Stimulated activated CD4-positive, alpha-beta T cell treated with anti-CD3 and anti-CD28 coated beads, TNF-alpha, amount 100 ng/mL, for 4 hours (primary cell): Measurements from ENCODE around the gene MFAP1.
A peak's percentile ranks its signal among the peaks of the same experiment; 100 is the strongest.
"Not testable (repeated sequence)": the region's sequence is repeated elsewhere in the genome, so short reads cannot be mapped to it uniquely, and the experiment has no call there.

Source experiments
- DNase-seq, 3 experiments: peaks; one replicate each; pipeline ENCODE4 v3.0.0-alpha.2; 2020; ENCODE audit warnings: low read depth in 3 of 3

The MFAP1 gene, protein sequence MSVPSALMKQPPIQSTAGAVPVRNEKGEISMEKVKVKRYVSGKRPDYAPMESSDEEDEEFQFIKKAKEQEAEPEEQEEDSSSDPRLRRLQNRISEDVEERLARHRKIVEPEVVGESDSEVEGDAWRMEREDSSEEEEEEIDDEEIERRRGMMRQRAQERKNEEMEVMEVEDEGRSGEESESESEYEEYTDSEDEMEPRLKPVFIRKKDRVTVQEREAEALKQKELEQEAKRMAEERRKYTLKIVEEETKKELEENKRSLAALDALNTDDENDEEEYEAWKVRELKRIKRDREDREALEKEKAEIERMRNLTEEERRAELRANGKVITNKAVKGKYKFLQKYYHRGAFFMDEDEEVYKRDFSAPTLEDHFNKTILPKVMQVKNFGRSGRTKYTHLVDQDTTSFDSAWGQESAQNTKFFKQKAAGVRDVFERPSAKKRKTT

DNA sequence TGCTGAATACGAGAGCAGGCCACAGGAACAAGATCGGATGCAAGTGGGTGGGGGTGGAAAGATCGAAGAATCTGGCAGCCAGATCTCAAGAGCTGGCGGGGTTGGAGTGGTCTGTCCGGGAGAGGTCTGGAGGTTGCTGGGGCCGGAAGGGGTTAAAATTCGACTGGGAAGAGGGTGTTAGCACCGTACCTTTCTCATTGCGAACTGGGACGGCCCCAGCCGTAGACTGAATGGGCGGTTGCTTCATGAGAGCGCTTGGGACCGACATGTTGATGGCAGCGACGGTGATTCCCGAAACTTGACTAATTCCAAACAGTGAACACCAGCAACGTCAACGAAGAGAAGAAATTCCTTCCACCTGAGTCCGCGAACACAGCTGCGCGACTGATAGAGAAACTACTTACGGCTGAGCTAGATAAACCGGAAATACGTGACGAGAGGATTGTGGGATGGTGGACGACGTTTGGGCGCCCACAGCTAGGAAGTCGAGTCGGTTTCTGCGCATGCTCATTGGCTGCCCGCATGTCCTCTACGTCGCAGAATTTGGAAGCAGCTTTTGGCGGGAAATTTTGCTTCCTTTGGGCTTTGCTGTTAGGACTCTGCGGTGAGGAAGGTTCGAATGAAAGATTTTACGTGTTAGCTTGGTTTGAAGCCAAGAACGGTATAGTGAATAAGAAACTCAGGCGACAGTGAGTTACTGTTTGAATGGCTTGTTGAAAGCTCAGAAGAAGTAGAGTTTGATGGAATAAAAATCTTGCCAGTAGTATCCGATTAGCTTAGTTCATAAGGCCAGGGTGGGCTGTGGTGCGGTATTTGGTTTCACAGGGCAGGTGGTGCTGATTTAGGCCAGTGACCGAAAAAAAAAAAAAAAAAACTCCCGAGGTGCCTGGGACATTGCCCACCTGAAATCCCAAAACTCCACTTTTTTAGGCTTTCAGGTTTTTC, at the start of gene MFAP1:
TSS of gene MFAP1 (minus strand) at position 389 of the 945 bp plus-strand sequence. CDS start at position 268, 121 bp downstream.
- DNase-seq = peak; percentile 73 to 86 (median 82)

DNA sequence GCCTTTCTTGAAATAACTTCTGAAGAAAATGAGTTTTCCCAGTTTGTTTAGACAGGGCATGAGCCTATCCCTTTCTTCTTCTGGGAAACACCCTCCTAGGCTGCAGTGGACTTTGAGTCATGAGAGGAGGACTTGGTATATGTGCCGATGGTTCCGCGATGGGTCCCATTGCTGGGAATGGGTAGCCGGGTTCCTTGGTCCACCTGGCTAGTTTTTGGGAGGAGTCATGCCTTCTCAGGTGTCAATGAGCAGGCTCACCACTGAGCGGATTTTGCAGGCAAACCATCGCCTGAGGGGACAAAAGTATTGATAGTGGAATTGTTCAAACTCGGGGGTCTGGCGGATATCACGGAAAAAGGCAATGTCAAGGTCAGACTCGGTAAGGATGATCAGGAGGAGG, 49.2 kb upstream of the MFAP1 start:
- DNase-seq = no peak

DNA sequence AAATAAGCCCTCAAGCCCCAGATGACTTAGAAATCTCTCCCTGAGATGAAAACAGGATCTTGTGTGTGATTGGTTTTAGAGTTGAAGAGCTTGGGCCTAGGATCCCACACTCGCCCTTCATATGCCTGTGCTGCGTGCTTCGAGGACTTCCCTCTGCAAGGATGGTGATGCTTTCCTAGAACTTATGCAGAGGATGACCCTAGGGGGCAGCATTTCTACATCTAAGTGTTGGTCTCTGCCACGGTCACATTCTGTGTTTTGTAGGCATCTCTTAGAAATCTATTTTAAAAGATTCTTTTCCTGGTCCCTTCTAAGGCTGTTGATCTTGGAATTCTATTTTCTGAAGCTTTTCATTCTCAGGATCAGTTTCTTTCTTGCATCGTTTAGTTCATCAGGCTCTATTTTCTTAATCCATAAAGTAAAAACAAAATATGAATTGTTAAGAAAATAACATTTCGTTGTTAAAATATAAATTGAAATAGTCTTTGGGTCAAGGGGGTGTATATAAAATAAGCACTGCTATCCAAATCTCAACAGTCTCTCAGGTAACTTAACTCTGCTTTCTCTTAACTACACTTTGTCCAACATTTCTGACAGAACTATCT, 48.0 kb upstream of the MFAP1 start:
- no peak for DNase-seq

DNA sequence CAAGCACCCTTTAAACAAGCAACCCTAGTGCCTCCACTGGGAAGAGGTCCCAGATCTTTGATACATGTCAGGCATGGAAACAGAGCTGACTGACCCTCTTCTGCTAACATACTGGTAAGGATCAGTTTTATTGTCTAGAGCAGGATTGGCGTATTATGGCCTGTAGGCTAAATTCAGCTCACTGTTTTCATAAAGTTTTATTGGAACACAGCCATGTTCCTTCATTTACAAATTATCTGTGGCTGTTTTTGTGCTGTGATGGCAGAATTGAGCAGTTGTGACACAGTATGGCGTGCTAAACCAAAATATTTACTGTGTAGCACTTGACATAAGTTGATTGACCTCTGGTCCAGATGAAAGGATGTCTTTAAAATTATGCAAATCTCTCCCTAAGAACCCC, 47.3 kb upstream of the MFAP1 start:
- DNase-seq = no peak

DNA sequence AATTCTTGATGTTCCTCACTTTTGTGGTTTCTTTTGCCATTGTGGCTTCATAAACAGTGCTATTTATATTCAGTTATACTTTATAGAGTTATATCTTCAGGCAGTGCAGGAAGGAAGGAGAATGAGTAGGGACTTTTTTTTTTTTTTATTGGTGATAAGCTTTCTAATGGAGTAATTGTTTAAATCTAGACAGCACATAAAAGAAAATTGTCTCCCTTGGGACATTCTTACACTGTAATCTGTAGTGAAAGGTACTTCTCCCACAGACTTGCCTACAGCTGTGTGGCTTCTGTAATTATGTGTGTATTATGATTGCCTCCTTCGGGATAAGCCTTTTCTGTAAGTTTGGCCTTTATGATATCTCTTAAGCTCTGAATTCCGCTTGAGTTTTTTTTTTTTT, 43.9 kb upstream of the MFAP1 start:
- no peak for DNase-seq

DNA sequence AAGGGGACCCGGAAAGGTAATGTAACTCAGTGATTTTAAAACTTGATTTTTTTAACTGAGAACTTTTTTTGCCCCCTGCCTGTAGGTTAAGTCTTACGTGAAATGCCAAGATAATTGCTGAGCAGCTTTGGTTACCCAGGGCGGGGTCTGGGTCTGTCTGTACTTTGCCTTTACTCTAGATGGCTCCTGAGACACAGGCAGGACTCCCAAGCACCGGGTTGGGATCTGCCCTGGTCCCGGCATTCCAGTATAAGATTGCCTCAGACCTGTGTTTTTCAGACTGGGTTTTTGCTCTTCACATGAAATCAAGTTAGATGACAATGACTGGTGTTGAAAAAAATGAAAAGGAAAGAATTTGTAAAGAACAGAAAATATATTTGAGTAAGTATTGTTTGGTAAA, 42.6 kb upstream of the MFAP1 start:
- no peak for DNase-seq

DNA sequence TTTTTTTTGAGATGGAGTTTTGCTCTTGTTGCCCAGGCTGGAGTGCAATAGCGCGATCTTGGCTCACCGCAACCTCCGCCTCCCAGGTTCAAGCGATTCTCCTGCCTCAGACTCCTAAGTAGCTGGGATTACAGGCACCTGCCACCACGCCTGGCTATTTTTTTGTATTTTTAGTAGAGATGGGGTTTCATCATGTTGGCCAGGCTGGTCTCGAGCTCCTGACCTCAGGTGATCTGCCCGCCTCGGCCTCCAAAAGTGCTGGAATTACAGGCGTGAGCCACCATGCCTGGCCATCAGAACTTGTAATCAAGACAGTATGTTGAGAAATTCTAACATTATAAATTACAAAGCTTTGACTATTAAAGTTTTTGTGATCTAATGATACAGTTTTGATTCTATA, 42.1 kb upstream of the MFAP1 start:
- DNase-seq = not testable (repeated sequence)

DNA sequence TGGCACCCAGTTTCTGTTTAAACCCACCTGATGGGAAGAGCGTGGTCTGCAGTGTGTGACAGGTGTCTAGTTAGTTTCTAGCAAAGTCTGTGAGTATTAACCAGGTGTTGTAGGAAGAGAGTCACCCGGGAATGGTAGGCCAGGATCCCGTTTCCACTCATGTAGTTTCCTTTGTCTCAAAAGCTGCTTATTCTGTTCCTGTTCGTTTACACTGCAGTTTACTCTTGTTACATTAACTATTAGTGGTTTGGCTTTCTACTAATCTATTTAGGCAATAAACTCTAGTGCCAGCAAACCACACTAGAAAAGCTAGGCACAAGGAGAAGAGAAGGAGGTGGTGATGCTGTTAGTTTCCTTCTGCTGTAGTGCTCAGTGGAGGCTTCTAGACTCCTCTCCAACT, 35.1 kb upstream of the MFAP1 start:
- DNase-seq = no peak

DNA sequence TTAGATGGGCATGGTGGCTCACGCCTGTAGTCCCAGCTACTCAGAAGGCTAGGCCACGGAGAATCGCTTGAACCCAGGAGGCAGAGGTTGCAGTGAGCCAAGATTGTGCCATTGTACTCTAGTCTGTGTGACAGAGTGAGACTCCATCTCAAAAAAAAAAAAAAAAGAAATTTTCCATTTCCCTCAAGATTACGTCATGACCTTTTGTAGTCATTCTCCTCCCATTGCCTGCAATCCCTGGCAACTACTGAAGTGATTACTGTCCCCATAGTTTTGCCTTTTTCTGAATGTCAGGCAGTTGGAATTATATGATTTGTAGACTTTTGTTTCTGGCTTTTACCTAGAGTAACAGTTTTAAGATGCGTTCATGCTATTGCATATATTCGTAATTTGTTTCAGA, 30.3 kb upstream of the MFAP1 start:
- DNase-seq = no peak

DNA sequence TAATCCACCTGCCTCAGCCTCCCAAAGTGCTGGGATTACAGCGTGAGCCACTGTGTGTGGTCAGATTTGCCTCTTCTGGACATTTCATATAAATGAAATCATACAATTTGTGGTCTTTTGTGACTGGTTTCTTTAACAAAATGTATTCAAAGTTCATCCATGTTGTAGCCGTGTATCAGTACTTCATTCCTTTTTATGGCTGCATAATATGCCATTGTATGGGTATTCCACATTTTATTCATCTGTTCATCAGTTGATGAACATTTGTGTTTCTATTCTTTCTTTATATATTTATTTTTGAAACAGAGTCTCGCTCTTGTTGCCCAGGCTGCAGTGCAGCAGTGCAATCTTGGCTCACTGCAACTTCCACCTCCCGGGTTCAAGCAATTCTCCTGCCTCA, 28.1 kb upstream of the MFAP1 start:
- no peak for DNase-seq

DNA sequence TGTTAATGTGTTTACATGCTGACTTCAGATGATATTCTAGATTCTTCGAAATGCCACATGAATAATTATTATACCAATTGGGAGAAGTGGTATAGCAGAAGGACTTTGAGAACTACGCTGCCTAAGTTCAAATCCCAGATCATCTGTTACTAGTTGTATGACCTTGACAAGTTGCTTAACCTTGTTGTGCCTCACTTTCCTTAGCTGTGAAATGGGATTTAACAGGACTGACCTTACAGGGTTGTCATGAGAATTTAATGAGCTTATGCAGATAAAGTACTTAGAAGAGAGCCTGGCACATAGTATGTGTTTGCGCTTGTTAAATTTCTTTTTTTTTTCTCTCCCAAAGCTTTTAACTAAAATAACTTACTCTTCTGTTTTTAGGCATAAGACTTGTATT, 26.8 kb upstream of the MFAP1 start:
- no peak for DNase-seq

DNA sequence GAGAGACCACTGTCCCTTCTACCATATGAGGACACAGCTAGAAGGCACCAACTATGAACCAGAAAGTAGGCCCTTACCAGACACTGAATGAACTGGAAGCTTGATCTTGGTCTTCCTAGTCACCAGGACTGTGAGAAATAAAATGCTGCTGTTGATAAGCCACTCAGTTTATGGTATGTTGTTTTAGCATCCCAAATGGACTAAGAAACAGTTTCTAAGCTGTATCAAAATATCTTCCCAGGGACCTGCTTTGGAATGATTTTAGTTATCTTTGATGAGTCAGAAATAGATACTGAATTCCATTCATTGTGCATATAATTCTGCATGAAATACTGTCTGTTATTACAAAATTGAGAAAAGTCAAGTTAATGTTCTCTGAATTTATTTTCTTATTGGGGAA, 20.9 kb upstream of the MFAP1 start:
- no peak for DNase-seq

DNA sequence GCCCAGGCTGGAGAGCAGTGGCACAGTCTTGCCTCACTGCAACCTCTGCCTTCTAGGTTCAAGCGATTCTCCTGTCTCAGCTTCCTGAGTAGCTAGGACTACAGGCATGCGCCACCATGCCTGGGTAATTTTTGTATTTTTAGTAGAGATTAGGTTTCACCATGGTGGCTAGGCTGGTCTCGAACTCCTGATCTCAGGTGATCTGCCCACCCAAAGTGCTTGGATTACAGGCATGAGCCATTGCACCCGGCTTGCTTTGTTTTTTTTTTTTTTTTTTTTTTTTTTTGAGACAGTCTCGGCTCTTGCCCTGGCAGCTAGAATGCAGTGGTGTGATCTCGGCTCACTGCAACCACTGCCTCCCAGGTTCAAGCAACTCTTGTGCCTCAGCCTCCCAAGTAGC, 8.0 kb upstream of the MFAP1 start:
- not testable (repeated sequence) for DNase-seq

DNA sequence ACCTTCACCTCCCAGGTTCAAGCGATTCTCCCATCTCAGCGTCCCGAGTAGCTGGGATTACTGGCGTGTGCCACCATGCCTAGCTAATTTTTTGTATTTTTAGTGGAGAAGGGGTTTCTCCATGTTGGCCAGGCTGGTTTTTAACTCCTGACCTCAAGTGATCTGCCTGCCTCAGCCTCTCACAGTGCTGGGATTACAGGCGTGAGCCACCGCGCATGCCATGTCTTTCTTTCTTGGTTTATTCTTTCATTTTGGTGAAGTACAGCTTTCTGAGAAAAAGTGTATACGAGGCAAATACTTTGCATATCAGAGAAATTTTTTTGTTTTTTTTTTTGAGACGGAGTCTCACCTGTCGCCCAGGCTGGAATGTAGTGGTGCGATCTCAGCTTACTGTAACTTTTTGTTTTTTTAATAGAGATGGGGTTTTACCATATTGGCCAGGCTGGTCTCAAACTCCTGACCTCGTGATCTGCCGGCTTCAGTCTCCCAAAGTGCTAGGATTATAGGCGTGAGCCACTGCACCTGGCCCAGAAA, 7.1 kb upstream of the MFAP1 start:
- not testable (repeated sequence) for DNase-seq

DNA sequence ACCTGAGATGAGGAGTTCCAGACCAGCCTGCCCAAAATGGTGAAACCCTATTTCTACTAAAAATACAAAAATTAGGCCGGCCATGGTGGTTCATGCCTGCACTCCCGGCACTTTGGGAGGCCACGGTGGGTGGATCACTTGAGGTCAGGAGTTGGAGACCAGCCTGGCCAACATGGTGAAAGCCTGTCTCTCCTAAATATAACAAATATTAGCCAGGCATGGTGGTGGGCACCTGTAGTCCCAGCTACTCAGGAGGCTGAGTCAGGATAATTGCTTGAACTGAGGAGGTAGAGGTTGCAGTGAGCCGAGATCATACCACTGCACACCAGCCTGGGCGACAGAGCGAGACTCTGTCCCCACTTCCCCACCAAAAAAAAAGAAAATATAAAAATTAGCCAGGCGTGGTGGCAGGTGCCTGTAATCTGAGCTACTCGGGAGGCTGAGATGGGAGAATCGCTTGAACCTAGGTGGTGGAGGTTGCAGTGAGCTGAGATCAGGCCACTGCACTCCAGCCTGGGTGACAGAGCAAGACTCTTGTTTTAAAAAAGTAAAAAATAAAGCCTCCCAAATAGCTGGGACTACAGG, 6.3 kb upstream of the MFAP1 start:
- DNase-seq = not testable (repeated sequence)

DNA sequence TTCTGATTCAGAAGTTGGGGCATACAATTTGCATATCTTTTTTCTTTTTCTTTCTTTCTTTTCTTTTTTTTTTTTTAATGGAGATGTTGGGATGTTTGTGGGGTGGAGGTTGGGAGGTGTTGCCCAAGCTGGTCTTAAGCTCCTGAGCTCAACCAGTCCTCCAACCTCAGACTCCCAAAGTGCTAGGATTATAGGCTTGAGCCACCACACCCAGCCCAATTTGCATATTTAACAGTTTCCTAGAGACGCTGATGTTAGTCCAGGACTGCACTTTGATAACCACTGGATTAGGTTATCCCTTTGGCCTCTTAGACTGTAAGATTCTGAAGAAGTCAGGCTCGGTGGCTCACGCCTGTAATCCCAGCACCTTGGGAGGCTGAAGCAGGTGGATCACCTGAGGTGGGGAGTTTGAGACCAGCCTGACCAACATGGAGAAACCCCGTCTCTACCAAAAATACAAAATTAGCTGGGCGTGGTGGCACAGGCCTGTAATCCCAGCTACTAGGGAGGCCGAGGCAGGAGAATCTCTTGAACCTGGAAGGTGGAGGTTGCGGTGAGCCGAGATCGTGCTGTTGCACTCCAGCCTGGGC, 5.6 kb upstream of the MFAP1 start:
- not testable (repeated sequence) for DNase-seq

DNA sequence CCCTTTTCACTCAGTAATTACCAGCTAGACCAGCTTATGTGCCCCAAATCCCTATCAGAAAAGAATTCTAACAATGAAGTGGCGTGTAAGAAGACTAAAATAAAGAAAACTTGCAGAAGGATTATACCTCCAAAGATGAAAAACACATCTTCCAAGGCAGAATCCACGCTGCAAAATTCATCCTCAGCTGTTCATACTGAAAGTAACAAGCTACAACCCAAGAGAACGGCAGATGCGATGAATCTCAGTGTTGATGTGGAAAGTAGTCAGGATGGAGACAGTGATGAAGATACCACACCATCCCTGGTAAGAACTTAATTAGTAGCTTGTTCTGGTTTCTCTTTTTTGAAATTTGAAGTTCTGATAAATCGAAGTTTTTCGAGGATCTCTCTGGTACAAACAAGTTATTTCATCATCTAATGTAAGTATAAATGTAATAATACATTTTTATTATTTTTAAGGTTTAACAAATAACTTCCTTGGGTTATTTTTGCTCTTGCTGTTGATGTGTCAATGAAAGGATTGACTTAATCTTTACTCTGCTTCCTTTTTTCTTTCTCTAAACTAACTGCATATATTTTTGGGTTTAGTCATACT, 3.7 kb upstream of the MFAP1 start:
- no peak for DNase-seq

DNA sequence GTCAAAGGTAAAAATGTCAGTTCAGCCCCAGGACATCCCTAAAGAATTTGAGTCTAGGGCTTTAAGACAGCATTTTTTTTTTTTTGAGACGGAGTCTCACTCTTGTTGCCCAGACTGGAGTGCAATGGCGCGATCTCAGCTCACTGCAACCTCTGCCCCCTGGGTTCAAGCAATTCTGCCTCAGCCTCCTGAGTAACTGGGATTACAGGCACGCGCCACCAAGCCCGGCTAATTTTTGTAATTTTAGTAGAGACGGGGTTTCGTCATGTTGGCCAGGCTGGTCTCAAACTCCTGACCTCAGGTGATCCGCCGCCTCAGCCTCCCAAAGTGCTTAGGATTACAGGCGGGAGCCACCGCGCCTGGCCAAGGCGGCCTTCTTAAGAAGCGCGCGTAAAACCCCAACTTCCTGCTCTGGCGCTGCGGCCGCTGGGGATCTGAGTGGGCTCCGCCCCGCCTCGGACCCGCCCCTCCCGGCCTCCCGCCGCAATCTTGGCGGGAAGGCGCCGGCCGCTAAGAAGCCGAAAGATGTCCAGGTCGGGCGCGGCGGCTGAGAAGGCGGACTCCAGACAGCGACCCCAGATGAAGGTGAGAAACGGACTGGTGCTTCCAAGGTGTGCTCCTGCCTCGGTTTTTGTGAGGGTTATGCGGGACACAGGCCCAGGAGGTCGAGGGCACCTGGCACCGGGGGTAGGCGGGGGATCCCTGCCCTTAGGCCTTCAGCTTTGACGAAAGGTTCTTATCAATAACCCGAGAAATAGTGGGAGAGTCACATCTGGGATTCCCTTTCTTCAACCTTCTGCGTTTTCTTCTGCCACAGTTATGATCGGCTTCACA, 2.2 kb upstream of the MFAP1 start, which contains the start of gene WDR76:
TSS of gene WDR76 (plus strand) at position 495 of the 834 bp plus-strand sequence. CDS start at position 526, 31 bp downstream.
- peak; percentile 33 to 59 (median 39) for DNase-seq

DNA sequence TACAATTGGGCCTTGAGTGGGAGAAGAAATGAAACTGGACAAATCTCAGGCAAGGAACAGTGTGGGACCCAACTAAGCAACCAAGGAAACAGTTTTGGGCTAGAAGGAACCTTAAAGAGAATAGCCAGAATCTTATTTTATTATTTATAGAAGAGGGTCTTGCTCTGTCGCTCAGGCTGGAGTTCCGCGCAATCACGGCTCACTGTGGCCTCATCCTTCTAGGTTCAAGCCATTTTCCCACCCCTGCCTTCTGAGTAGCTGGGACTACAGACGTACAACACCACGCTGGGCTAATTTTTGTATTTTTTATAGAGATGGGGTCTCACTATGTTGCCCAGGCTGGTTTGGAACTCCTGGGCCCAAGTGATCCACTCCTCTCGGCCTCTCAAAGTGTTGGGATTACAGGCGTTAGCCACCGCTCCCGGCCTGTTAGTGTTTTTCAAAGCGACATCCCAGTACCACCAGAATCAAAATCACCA, 1.6 kb upstream of the MFAP1 start:
- no peak for DNase-seq

DNA sequence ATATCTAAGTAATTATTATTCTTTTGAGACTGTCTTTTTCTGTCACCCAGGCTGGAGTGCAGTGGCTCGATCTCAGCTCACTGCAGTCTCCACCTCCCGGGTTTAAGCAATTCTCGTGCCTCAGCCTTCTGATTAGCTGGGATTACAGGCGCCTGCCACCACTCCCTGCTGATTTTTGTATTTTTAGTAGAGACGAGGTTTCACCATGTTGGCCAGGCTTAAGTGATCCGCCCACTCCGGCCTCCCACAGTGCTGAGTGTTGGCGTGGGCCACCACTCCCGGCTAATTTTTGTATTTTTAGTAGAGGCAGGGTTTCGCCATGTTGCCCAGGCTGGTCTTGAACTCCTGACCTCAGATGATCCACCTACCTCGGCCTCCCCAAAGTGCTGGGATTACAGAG, 815 bp upstream of the MFAP1 start:
- not testable (repeated sequence) for DNase-seq
